Vagina (tissue), 2 donors: Measurements from ENCODE around the gene APP. TPM values are rescaled to one million over a fixed set of nuclear protein-coding genes. Genes with fewer than 3 reads are reported as not detected.

ENCODE experiments used
- DNase-seq, 2 donors: peaks; one replicate each; pipeline ENCODE4 v3.0.0-alpha.2; 2017; ENCODE audit errors: extremely low spot score in 2 of 2
- H3K27ac ChIP-seq: fragments of 200-600 bp; sonication (generic); one replicate; pipeline ENCODE4 v1.5.1; 2019
- H3K27me3 ChIP-seq: fragments of 200-600 bp; sonication (generic); one replicate; pipeline ENCODE4 v1.5.1; 2019
- H3K36me3 ChIP-seq, 2 donors: fragments of 200-600 bp; sonication (generic); one replicate each; pipeline ENCODE4 v1.5.1; 2017 to 2019
- H3K4me1 ChIP-seq: fragments of 200-600 bp; sonication (generic); one replicate; pipeline ENCODE4 v1.5.1; 2019
- H3K4me3 ChIP-seq, 2 donors: fragments of 200-600 bp; sonication (generic); 1 replicate in 1 of 2; 2 replicates in 1 of 2; pipeline ENCODE4 v1.5.1; 2016 to 2019
- H3K9me3 ChIP-seq: fragments of 200-600 bp; sonication (generic); one replicate; pipeline ENCODE4 v1.5.1; 2019
- CTCF ChIP-seq, 3 experiments: fragments of 450-650 bp in 2 of 3; fragments of 200-600 bp in 1 of 3; sonication (generic) in 1 of 3; IDR thresholded peaks; one replicate each; pipeline ENCODE4 v1.5.1; 2017 to 2019; ENCODE audit warnings: antibody characterized with exemption in 3 of 3, mild to moderate bottlenecking in 2 of 3, moderate library complexity in 2 of 3
- POLR2A ChIP-seq, 2 donors: fragments of 450-650 bp; IDR thresholded peaks; one replicate each; pipeline ENCODE4 v1.6.1; 2017; ENCODE audit warnings: antibody characterized with exemption in 2 of 2, mild to moderate bottlenecking in 2 of 2, moderate library complexity in 2 of 2
- POLR2AphosphoS5 ChIP-seq, 2 donors: sonication (generic); formaldehyde crosslinking; IDR thresholded peaks; one replicate each; pipeline ENCODE4 v1.9.0; 2017; ENCODE audit warnings: antibody characterized with exemption in 2 of 2, mild to moderate bottlenecking in 2 of 2, low read depth in 1 of 2; ENCODE audit not compliant: insufficient read depth in 1 of 2
- intact Hi-C: fragments of 100-400 bp; cut with DNase I; formaldehyde crosslinking; loops from one replicate; pipeline ENCODE4 v1.15.1; 2023
- total RNA-seq: library from RNA; depleted of rRNA; stranded (reverse); fragments of >200 nt; gene quantifications from one replicate; pipeline ENCODE4 v1.2.3, GENCODE V29; 2016

The APP gene
- total RNA-seq, 1 donor from 2014 or later, result 315 TPM

- Histone ChIP-seq H3K4me3 (no peak overlapping the region), H3K36me3 (no peaks in the 10 kb centered on the region), H3K27ac (no peak overlapping the region), H3K4me1 (peaks cover 17% of the 10 kb centered on the region), H3K27me3 (no peaks in the 10 kb centered on the region), H3K9me3 (no peaks in the 10 kb centered on the region)
- no peak for TF ChIP-seq CTCF (IDR thresholded peaks at IDR 0.05)
- TF ChIP-seq POLR2AphosphoS5 (IDR thresholded peaks at IDR 0.05; ENCODE audit: insufficient read depth in 1 of 2, low read depth in 1 of 2), result peak in 1 of 2 donors; percentile 54
- TF ChIP-seq POLR2A (IDR thresholded peaks at IDR 0.05), result no peak
- DNase-seq, result no peak
- intact Hi-C loops, result no loop called here
These were observed 129.0 kb downstream of the APP start for GRCh38 chr21:26041431-26042180.

- TF ChIP-seq POLR2A (IDR thresholded peaks at IDR 0.05) (no peak), CTCF (IDR thresholded peaks at IDR 0.05) (no peak), POLR2AphosphoS5 (IDR thresholded peaks at IDR 0.05; ENCODE audit: insufficient read depth in 1 of 2, low read depth in 1 of 2) (no peak)
- DNase-seq, result no peak
- Histone ChIP-seq H3K36me3 (no peaks in the 10 kb centered on the region), H3K27ac (no peak overlapping the region), H3K4me1 (peaks cover 11% of the 10 kb centered on the region), H3K9me3 (no peaks in the 10 kb centered on the region), H3K27me3 (no peaks in the 10 kb centered on the region), H3K4me3 (no peak overlapping the region)
- intact Hi-C loops, result no loop called here
These were observed 133.7 kb downstream of the APP start for GRCh38 chr21:26036916-26037315.

- intact Hi-C loops, result no loop called here
- no peak overlapping the region for H3K4me3 ChIP-seq
- no peak for DNase-seq
- H3K27ac ChIP-seq, result no peak overlapping the region
- no peaks in the 10 kb centered on the region for H3K27me3 ChIP-seq
- TF ChIP-seq POLR2A (IDR thresholded peaks at IDR 0.05), result no peak
- no peak for TF ChIP-seq CTCF (IDR thresholded peaks at IDR 0.05)
- no peak for TF ChIP-seq POLR2AphosphoS5 (IDR thresholded peaks at IDR 0.05; ENCODE audit: insufficient read depth in 1 of 2, low read depth in 1 of 2)
- no peaks in the 10 kb centered on the region for H3K9me3 ChIP-seq
- no peaks in the 10 kb centered on the region for H3K4me1 ChIP-seq
- no peaks in the 10 kb centered on the region for H3K36me3 ChIP-seq
These were observed 138.3 kb downstream of the APP start for GRCh38 chr21:26032263-26032662.

DNA sequence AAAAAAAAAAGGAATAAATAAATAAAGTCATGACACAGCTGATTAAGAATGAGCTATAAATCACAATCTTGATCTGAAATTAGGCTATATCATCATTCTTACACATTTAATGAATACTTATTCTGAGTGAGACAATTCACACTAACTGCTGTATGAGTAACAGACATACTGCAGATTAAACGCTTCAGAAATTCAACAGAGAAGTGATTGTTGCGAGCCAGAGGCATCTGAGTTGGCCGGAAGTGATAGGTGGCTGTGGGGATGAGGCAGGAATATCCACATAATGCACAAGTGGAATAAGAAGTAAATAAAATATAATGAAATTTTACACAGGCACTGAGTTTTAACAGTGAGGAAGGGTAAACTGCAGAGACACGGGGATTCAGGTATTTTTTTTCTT lies 142.4 kb downstream of the APP start:
- H3K27me3 ChIP-seq, result no peaks in the 10 kb centered on the region
- no peaks in the 10 kb centered on the region for H3K9me3 ChIP-seq
- peaks cover 11% of the 10 kb centered on the region for H3K4me1 ChIP-seq
- DNase-seq, result no peak
- intact Hi-C loops, result no loop called here
- no peak for TF ChIP-seq POLR2AphosphoS5 (IDR thresholded peaks at IDR 0.05; ENCODE audit: insufficient read depth in 1 of 2, low read depth in 1 of 2)
- no peak for TF ChIP-seq CTCF (IDR thresholded peaks at IDR 0.05)
- TF ChIP-seq POLR2A (IDR thresholded peaks at IDR 0.05), result no peak
- no peaks in the 10 kb centered on the region for H3K36me3 ChIP-seq
- H3K4me3 ChIP-seq, result no peak overlapping the region
- H3K27ac ChIP-seq, result no peak overlapping the region

DNA sequence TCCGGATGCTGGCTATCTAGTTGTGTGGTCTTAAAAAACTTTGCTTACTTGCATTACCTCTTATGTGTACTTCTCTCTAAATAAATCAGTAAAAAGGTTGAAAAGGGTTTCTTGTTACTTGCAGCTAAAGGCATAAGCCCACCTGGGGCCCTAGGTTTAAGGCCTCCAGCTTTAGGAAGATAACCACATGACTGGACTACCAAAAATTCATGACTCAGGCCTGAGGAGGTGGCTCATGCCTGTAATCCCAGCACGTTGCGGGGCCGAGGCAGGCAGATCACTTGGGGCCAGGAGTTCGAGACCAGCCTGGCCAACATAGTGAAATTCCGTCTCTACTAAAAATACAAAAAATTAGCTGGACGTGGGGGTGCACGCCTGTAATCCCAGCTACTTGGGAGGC lies 142.9 kb downstream of the APP start:
- Histone ChIP-seq H3K27me3 (no peaks in the 10 kb centered on the region), H3K9me3 (no peaks in the 10 kb centered on the region), H3K27ac (no peak overlapping the region), H3K4me1 (peaks cover 11% of the 10 kb centered on the region), H3K4me3 (no peak overlapping the region), H3K36me3 (no peaks in the 10 kb centered on the region)
- TF ChIP-seq POLR2A (IDR thresholded peaks at IDR 0.05), result no peak
- TF ChIP-seq CTCF (IDR thresholded peaks at IDR 0.05), result no peak
- no peak for TF ChIP-seq POLR2AphosphoS5 (IDR thresholded peaks at IDR 0.05; ENCODE audit: insufficient read depth in 1 of 2, low read depth in 1 of 2)
- intact Hi-C loops, result no loop called here
- no peak for DNase-seq
